ENCODE measurements around the gene ALKBH6. TPM values are rescaled to one million over a fixed set of nuclear protein-coding genes. Genes with fewer than 3 reads are reported as not detected.

The ALKBH6 gene
- total and polyA plus RNA-seq, 4 donors: 13.3 to 30.1 (median 23.8) TPM

- WGBS, 2 donors: 93 to 95% methylated on average over 4 of the region's 4 CpGs
Observed at GRCh38 chr19:36049080-36049698, 35.2 kb upstream of the ALKBH6 start.

GRCh38 chr19:36047835-36048234 is 33.8 kb upstream of the ALKBH6 start:
- Histone ChIP-seq H3K4me3 (no peak overlapping the region), H3K36me3 (ENCODE audit: control insufficient read depth in 4 of 4, insufficient read depth in 4 of 4, low read length in 4 of 4) (no peaks in the 10 kb centered on the region), H3K27me3 (ENCODE audit: control insufficient read depth in 3 of 3, insufficient read depth in 3 of 3, low read length in 2 of 3) (no peaks in the 10 kb centered on the region), H3K9me3 (ENCODE audit: control insufficient read depth in 4 of 4, insufficient read depth in 3 of 4, low read length in 3 of 4) (no peaks in the 10 kb centered on the region), H3K9ac (ENCODE audit: insufficient read depth in 1 of 2, low read length in 2 of 2) (no peak overlapping the region), H3K27ac (ENCODE audit: low read depth in 1 of 2, low read length in 1 of 2) (no peak overlapping the region), H3K4me1 (ENCODE audit: control insufficient read depth in 5 of 5, insufficient read depth in 5 of 5, low read length in 5 of 5) (no peaks in the 10 kb centered on the region)
- no peak for ATAC-seq (ENCODE audit: insufficient read depth, low FRiP score)
- DNase-seq: no peak
- no peak for TF ChIP-seq CTCF (IDR thresholded peaks at IDR 0.05; ENCODE audit: control extremely low read depth, extremely low read depth)

More at GRCh38 chr19:36049080-36049698, 35.2 kb upstream of the ALKBH6 start:
- no peaks in the 10 kb centered on the region for H3K36me3 ChIP-seq (ENCODE audit: control insufficient read depth in 4 of 4, insufficient read depth in 4 of 4, low read length in 4 of 4)
- H3K27me3 ChIP-seq (ENCODE audit: control insufficient read depth in 3 of 3, insufficient read depth in 3 of 3, low read length in 2 of 3): no peaks in the 10 kb centered on the region
- H3K27ac ChIP-seq (ENCODE audit: low read depth in 1 of 2, low read length in 1 of 2): no peak overlapping the region
- no peak for DNase-seq
- no peak overlapping the region for H3K4me3 ChIP-seq
- no peaks in the 10 kb centered on the region for H3K9me3 ChIP-seq (ENCODE audit: control insufficient read depth in 4 of 4, insufficient read depth in 3 of 4, low read length in 3 of 4)
- ATAC-seq (ENCODE audit: insufficient read depth, low FRiP score): no peak
- H3K4me1 ChIP-seq (ENCODE audit: control insufficient read depth in 5 of 5, insufficient read depth in 5 of 5, low read length in 5 of 5): no peaks in the 10 kb centered on the region
- H3K9ac ChIP-seq (ENCODE audit: insufficient read depth in 1 of 2, low read length in 2 of 2): no peak overlapping the region
- no peak for TF ChIP-seq CTCF (IDR thresholded peaks at IDR 0.05; ENCODE audit: control extremely low read depth, extremely low read depth)

- no peaks in the 10 kb centered on the region for H3K27me3 ChIP-seq (ENCODE audit: control insufficient read depth in 3 of 3, insufficient read depth in 3 of 3, low read length in 2 of 3)
- TF ChIP-seq CTCF (IDR thresholded peaks at IDR 0.05; ENCODE audit: control extremely low read depth, extremely low read depth): no peak
- WGBS, 2 donors: 92 to 95% methylated on average over 5 of the region's 5 CpGs
- H3K36me3 ChIP-seq (ENCODE audit: control insufficient read depth in 4 of 4, insufficient read depth in 4 of 4, low read length in 4 of 4): no peaks in the 10 kb centered on the region
- no peaks in the 10 kb centered on the region for H3K9me3 ChIP-seq (ENCODE audit: control insufficient read depth in 4 of 4, insufficient read depth in 3 of 4, low read length in 3 of 4)
- H3K4me3 ChIP-seq: no peak overlapping the region
- H3K27ac ChIP-seq (ENCODE audit: low read depth in 1 of 2, low read length in 1 of 2): no peak overlapping the region
- DNase-seq (no peak), ATAC-seq (ENCODE audit: insufficient read depth, low FRiP score) (no peak)
- H3K9ac ChIP-seq (ENCODE audit: insufficient read depth in 1 of 2, low read length in 2 of 2): no peak overlapping the region
- H3K4me1 ChIP-seq (ENCODE audit: control insufficient read depth in 5 of 5, insufficient read depth in 5 of 5, low read length in 5 of 5): peaks cover 0 to 2% (median 0%) of the 10 kb centered on the region in 5 donors
Observed at GRCh38 chr19:36046443-36047050, 32.5 kb upstream of the ALKBH6 start.

All from lung (tissue), 12 donors.